HG03571 (cell line): ENCODE results near the gene LDB3.

Experiments used
- ATAC-seq: cut with Tn5 transposase; IDR thresholded peaks from one replicate; pipeline ENCODE4 v1.9.1; 2021; ENCODE audit not compliant: unreplicated experiment

Gene LDB3

DNA sequence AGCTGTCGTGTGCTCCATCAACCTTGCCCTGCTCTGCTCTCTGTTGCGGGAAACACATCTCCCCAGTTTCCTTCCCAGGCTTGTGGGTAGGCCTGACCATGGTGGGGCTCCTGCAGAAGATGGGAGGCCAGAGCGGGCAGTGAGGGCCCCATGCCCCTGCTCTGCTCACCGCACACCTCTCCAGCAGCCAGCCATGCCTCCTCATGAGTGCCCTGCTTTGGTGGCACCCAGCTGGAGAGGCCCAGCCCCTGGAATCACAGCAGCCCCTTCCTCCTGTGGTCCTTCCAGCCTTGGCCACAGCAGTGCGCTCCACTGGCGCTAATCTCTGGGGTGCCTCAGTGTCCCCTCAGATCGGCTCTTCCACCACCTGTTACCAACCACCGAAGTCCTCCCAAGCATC is 18.2 kb upstream of the LDB3 start:
- ATAC-seq: no peak

GRCh38 chr10:86651021-86651471 is 17.3 kb upstream of the LDB3 start:
- ATAC-seq: no peak

DNA sequence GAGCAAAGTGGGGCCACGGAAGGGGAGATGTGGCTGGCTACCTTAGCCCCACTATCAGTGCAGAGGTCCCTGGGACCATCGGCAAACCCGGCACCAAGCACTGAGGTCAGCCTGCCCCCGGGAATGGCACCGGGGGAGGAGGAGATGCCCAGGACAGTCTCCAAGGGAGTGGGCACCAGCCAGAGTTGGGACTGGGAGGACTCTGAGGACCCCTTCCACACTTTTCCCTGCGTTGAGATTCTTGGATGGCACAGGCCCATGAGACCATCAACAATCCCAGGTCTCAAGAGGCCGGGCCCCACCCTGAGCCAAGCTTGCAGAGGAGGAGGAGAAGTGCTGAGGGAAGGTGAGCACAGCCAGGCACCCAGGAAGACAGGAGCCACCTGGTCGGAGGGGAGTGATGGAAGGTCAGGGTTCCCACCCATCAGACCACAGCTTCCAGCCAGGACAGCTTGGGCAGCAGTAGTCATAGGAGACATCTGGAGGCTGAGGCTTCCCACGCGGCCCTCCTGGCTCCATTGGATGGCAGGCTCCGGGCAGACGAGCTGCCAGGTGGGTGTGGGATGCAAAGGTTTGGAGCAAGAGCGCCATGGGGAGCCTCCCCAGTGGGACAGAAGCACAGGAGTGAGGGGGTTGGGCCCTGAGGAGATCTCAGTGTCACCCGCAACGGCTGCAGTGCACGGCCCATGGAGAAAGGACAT is 16.5 kb upstream of the LDB3 start:
- ATAC-seq: no peak

GRCh38 chr10:86652361-86653202 is 15.7 kb upstream of the LDB3 start:
- ATAC-seq: no peak

DNA sequence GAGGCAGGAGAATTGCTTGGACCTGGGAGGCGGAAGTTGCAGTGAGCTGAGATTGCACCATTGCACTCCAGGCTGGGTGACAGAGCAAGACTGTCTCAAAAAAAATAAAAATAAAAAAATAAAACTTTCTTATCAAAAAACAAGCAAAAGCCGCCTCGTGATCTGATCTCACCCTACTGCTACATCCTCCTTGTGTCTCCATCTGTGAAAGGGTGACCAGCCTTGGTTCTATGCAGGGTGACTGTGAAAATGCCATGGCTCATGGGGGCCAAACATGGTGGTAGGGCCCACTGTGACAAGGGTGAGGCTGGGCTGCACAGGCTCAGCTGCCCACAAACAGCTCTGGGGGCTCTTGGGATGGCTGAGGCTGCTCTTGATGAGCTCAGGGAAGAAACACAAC is 14.9 kb upstream of the LDB3 start:
- ATAC-seq: no peak

GRCh38 chr10:86653987-86654386 is 14.3 kb upstream of the LDB3 start:
- ATAC-seq: no peak

- ATAC-seq: no peak
Measured at GRCh38 chr10:86654411-86655172, 13.7 kb upstream of the LDB3 start, which contains the start of gene OPN4. Gene OPN4, plus strand, starts transcription at chr10:86654547. Its CDS starts 237 bp downstream, at chr10:86654784.

DNA sequence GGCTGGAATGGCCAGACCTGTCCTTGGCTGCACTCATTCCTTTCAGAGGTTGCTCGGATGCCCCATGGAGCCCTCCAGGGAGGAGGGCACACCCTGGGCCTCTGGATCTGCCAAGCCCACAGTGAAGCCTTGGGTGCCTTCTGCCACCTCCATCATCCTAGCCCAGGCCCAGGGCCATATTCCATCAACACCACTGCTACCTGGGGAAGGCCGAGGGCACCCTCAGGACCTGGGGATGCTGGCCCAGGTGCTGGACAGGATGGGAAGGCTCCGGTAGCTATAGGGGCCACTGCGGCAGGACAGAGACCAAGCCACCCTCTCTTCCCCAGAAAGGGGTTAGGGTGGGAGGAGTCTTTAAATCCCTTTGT is 13.2 kb upstream of the LDB3 start:
- no peak for ATAC-seq

GRCh38 chr10:86655596-86655995 is 12.7 kb upstream of the LDB3 start:
- ATAC-seq: no peak

DNA sequence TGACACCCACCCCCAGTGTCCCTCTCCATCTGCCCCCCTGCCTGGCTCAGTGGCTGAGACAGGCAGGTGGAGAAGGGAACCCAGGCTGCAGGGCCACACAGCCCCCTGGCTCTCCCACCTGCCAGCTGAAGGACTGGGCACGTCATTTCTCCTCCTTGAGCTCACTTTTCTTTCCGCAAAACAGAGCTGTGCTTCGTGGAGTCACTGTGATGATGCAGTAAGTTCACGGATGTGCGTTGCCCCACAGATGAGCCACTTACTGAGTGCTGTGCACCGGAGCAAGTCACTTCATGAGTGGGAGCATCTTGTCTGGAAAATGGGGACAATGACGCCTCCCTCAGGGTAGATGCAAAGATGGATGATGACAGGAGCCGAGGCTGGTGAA is 11.3 kb upstream of the LDB3 start:
- no peak for ATAC-seq

- no peak for ATAC-seq
Measured at GRCh38 chr10:86657396-86658011, 10.8 kb upstream of the LDB3 start.

DNA sequence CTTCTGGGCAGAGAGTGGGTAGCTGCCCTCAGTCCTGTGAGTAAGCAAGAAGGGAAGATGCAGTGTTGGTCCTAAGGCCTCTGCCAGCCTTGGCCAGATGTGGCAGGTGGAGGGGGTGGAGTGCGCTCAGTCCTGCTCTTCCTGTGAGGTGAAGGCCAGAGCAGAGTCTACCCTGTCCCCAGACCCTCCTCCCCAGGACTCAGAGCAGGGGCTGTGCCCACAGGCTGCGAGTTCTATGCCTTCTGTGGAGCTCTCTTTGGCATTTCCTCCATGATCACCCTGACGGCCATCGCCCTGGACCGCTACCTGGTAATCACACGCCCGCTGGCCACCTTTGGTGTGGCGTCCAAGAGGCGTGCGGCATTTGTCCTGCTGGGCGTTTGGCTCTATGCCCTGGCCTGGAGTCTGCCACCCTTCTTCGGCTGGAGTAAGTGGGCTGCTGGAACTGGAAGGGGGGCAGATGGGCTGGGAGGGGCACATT is 10.0 kb upstream of the LDB3 start:
- no peak for ATAC-seq

DNA sequence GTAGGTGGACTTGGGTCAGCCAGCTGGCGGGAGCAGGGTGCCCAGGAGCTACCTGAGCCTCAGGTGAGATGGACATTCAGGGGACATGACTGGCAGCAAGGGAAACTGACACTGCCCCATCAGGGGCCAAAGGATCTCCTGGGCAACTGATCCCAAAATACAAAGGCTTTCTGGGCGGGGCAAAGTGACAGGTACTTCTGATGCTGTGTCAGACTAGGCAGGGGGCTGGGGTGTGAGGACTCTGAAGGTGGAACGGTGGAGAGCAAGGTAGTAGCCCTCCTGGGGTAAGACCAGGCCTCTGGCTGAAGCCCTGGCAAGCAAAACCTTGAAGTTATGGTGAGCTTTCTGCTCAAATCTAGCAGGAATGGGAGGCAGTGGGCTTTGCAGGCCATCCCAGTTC is 9.6 kb upstream of the LDB3 start:
- no peak for ATAC-seq

- no peak for ATAC-seq
Measured at GRCh38 chr10:86659161-86659691, 9.1 kb upstream of the LDB3 start.

DNA sequence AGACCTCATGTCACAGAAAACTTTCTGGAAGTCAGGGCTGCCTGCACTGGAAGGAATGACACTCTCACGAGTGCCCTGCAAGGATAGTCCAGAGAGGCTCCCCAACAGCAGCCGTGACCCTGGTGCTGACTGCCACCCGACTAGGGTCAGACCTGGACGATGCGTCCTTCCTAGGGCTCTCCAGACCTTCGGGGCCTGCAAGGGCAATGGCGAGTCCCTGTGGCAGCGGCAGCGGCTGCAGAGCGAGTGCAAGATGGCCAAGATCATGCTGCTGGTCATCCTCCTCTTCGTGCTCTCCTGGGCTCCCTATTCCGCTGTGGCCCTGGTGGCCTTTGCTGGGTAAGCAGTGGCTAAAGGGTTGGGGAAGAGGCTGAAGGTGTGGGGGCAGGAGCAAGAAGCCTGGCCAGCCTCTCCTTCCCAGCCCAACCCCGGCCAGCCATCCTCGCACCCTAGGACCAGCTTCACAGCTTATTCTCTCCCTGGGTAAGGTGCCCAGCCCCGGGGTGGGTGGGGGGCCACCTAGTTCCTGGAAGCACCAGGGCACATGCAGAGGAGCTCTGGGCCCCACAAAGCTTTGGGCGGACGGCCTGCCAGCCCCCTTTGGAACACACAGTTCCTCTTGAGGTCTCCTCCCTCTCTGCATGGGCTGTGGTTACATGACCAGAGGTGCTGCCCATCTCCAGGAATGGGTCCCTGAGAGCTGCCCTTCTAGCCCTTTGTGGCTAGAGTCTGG is 8.4 kb upstream of the LDB3 start:
- ATAC-seq: no peak

DNA sequence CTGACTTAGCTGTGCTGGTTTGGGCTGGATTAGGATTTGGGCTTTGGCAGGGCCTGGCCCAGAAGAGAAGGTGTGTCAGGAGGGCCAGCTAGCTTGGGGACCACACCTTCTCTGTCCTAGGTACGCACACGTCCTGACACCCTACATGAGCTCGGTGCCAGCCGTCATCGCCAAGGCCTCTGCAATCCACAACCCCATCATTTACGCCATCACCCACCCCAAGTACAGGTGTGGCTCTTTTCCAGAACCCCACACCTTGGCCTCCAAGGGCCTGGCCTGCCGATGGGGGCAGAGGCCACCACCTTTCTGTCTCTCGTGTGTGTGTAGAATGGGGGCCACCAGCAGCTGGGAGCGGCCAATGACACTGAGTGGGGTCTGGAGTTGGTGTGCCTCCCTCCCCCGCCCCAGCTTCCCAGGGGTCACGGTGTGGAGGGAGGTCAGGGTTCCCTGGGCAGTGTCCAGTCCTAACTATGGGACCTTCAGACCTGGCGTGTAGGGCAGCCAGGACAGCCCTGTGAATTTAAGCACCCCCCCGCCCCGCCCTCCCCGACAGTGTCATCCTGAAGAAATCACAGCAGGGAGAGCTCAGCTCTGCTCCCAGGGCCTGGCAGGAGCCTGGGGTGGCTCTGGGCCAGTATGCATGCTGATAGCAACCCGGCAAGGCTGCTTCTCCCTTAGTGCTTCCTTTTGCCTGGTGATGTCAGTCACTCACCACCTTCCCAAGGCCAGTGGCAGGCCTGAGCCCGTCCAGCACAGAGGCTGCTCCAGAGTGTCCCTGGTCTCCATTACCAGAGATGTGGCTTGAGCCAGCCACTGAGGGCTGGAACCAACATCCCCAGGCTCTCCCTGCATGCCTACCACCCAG is 6.9 kb upstream of the LDB3 start:
- no peak for ATAC-seq

- no peak for ATAC-seq
Measured at GRCh38 chr10:86662186-86663045, 5.9 kb upstream of the LDB3 start.

- no peak for ATAC-seq
Measured at GRCh38 chr10:86663046-86663345, 5.3 kb upstream of the LDB3 start.
